Stimulated activated CD8-positive, alpha-beta memory T cell treated with anti-CD3 and anti-CD28 coated beads, Interleukin-2, amount 100 ng/mL, for 1 hour (primary cell): ENCODE measurements around the gene HPS5.
"Not testable (repeated sequence)": the region's sequence is repeated elsewhere in the genome, so short reads cannot be mapped to it uniquely, and the experiment has no call there.

Experiments
- DNase-seq, 2 donors: peaks; one replicate each; pipeline ENCODE4 v3.0.0-alpha.2; 2020; ENCODE audit warnings: low read depth in 2 of 2

Gene HPS5

GRCh38 chr11:18321969-18322711, at the start of gene HPS5, which contains the start of gene GTF2H1:
Gene HPS5 (minus strand): TSS chr11:18322140. CDS start chr11:18317858, 4,282 bp downstream.
Gene GTF2H1 (plus strand): TSS chr11:18322567. CDS start chr11:18333075, 10,508 bp downstream.
- DNase-seq, result peak; percentile 89 to 91

GRCh38 chr11:18371279-18371678, 49.3 kb upstream of the HPS5 start:
- no peak for DNase-seq

GRCh38 chr11:18369398-18369797, 47.5 kb upstream of the HPS5 start:
- no peak for DNase-seq

- no peak for DNase-seq
Measured at GRCh38 chr11:18368221-18368620, 46.3 kb upstream of the HPS5 start.

GRCh38 chr11:18367431-18367830, 45.5 kb upstream of the HPS5 start:
- DNase-seq, result no peak

GRCh38 chr11:18366286-18366685, 44.3 kb upstream of the HPS5 start:
- DNase-seq, result no peak

- no peak for DNase-seq
Measured at GRCh38 chr11:18365741-18366140, 43.8 kb upstream of the HPS5 start.

- DNase-seq, result no peak
Measured at GRCh38 chr11:18364495-18365073, 42.6 kb upstream of the HPS5 start.

GRCh38 chr11:18361154-18361553, 39.2 kb upstream of the HPS5 start:
- no peak for DNase-seq

- no peak for DNase-seq
Measured at GRCh38 chr11:18358646-18359045, 36.7 kb upstream of the HPS5 start.

GRCh38 chr11:18352581-18352980, 30.6 kb upstream of the HPS5 start:
- DNase-seq, result no peak

GRCh38 chr11:18347471-18348125, 25.7 kb upstream of the HPS5 start:
- DNase-seq, result no peak

GRCh38 chr11:18332891-18333290, 11.0 kb upstream of the HPS5 start:
- no peak for DNase-seq

GRCh38 chr11:18332302-18332701, 10.4 kb upstream of the HPS5 start:
- no peak for DNase-seq

GRCh38 chr11:18330921-18331320, 9.0 kb upstream of the HPS5 start:
- DNase-seq, result no peak

- DNase-seq, result no peak
Measured at GRCh38 chr11:18329196-18329870, 7.4 kb upstream of the HPS5 start.

GRCh38 chr11:18324381-18324780, 2.4 kb upstream of the HPS5 start:
- no peak for DNase-seq

- DNase-seq, result not testable (repeated sequence)
Measured at GRCh38 chr11:18323881-18324280, 1.9 kb upstream of the HPS5 start.

GRCh38 chr11:18322818-18323570, 1.1 kb upstream of the HPS5 start:
- DNase-seq, result no peak

GRCh38 chr11:18321578-18321968, 367 bp downstream of the HPS5 start:
- DNase-seq, result no peak

- DNase-seq, result no peak
Measured at GRCh38 chr11:18320617-18321016, 1.3 kb downstream of the HPS5 start.

- DNase-seq, result no peak
Measured at GRCh38 chr11:18319914-18320313, 2.0 kb downstream of the HPS5 start.
